ENCODE measurements around the gene RRP8.
A peak's percentile ranks its signal among the peaks of the same experiment; 100 is the strongest.

The RRP8 gene

DNA sequence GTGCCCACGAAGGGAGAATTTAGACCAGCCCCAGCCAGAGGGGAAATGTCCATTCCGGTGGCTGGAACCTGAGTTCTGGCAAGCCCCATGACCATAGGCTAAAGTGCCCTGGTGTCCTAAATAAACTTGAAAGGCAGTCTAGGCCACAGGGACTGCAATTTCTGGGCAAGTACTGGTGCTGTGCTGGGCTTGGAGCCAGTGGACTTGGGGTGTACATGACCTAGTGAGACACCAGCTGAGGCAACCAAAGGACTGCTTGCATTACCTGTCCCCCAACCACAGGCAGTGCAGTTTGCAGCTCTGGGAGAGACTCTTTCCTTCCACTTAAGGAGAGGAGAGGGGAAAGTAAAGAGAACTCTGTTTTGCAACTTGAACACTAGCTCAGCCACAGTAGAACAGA, 23.7 kb downstream of the RRP8 start:
- TF ChIP-seq, protein P1, sequence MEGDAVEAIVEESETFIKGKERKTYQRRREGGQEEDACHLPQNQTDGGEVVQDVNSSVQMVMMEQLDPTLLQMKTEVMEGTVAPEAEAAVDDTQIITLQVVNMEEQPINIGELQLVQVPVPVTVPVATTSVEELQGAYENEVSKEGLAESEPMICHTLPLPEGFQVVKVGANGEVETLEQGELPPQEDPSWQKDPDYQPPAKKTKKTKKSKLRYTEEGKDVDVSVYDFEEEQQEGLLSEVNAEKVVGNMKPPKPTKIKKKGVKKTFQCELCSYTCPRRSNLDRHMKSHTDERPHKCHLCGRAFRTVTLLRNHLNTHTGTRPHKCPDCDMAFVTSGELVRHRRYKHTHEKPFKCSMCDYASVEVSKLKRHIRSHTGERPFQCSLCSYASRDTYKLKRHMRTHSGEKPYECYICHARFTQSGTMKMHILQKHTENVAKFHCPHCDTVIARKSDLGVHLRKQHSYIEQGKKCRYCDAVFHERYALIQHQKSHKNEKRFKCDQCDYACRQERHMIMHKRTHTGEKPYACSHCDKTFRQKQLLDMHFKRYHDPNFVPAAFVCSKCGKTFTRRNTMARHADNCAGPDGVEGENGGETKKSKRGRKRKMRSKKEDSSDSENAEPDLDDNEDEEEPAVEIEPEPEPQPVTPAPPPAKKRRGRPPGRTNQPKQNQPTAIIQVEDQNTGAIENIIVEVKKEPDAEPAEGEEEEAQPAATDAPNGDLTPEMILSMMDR (conservative IDR thresholded peaks at IDR 0.05; ENCODE audit: control insufficient read depth, insufficient read depth, low read depth, low read length): no peak
- DNase-seq (ENCODE audit: low read depth): no peak
- no peak overlapping the region for H3K4me3 ChIP-seq (ENCODE audit: control insufficient read depth, low read depth, low read length)

DNA sequence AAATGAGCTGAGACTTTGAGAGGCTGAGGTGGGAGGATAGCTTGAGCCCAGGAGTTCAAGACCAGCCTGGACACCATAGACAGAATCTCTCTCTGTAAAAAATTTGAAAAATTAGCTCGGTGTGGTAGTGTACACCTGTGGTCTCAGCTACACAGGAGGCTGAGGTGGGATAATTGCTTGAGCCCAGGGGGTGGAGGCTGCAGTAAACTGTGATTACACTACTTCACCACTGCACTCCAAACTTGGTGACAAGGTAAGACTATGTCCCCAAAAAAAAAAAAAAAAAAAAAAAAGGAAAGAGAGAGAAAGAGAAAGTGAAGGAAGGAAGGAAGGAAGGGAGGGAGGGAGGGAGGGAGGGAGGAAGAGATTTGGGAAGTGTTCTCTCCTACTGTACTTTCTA, 25.3 kb downstream of the RRP8 start:
- DNase-seq (ENCODE audit: low read depth): no peak
- no peak overlapping the region for H3K4me3 ChIP-seq (ENCODE audit: control insufficient read depth, low read depth, low read length)
- TF ChIP-seq, protein P1 (conservative IDR thresholded peaks at IDR 0.05; ENCODE audit: control insufficient read depth, insufficient read depth, low read depth, low read length): no peak

DNA sequence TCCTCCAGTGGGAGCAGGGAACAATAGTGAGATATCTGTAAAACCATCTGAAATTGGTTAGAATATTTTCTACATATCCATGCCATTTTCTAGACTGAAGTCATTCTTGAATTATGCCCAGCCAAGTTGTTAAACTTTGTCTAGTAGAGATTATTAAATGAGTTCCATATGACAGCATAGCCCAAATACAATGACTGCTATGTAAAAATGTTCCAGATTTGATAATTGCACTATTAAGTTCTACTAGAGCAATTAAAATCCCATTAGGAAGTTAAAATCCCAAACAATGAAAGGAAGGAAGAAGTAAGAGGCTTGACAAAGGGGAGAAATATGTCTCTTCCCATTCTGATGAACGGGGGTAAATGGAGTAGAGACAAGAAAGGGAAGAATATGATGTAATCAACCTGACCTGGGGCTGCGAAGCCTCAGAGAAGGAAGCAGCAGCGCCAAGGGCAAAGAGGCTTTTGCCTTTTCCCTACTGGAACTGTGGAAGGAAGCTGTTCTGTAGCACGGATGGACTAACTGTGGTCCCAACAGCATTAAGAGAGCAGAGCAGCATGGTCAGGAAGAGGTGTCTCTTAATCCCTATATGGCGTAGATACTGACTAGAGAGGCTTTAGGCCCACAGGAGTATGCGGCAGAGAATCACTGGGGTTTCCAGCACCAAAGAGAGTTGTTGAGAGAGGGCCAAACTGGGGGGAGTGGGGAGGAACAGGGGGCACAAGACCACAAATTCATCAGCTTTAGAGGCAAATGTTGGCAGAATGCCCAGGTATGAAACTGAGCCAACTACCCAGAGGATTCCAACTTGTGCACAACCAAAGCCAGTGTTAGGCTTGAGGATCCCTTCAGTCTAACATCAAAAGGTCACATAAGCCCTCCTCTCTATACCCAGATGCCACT, 26.7 kb downstream of the RRP8 start:
- TF ChIP-seq, protein P1 (conservative IDR thresholded peaks at IDR 0.05; ENCODE audit: control insufficient read depth, insufficient read depth, low read depth, low read length): no peak
- no peak overlapping the region for H3K4me3 ChIP-seq (ENCODE audit: control insufficient read depth, low read depth, low read length)
- peak; percentile 68 for DNase-seq (ENCODE audit: low read depth)

DNA sequence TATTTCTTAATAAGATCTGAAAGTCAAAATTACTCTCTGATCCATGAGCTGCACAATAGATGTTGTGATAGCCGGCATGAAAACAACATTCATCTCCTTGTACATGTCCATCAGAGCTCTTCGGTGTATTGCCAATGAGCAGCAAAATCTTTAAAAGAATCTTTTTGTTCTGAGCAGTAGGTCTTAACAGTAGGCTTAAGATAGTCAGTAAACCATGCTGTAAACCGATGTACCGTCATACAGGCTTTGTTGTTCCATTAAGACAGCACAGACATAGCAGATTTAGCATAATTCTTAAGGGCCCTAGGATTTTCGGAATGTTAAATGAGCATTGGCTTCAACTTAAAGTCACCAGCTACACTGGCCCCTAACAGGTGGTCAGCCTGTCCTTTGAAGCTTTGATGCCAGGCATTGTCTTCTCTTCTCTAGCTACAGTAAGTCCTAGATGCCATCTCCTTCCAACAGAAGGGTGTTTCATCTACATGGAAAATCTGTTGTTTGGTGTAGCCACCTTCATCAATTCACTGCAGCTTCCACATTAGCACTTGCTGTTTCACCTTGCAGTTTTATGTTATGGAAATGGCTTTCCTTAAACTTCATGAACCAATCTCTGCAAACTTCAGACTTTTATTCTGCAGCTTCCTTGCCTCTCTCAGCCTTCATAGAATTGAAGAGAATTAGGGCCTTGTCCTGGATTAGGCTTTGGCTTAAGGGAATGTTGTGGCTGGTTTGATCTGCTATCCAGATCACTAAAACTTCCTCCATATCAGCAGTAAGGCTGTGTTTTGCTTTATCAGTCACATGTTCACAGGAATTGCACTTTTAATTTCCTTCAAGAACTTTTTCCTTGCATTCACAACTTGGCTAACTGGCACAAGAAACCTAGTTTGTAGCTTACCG, 28.4 kb downstream of the RRP8 start:
- DNase-seq (ENCODE audit: low read depth): no peak

DNA sequence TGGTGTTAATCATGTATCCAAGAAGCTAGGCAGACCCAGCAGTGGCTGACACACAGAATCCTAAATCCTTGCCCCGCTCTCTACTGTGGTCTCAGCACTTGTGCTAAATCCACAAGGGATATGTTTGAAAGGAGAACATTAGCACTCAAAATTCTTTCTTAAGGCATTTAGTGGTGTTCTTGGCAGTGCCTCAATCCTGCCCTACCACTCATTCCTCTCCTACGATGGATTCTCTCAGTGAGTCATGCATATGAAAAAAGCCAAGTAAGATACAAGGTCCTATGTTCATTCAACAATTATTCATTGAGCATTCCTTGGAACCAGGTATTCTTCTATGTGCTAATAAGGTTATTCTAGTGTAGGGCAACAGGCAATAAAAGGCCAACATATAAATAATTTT, 31.2 kb downstream of the RRP8 start:
- no peak overlapping the region for H3K4me3 ChIP-seq (ENCODE audit: control insufficient read depth, low read depth, low read length)
- TF ChIP-seq, protein P1 (conservative IDR thresholded peaks at IDR 0.05; ENCODE audit: control insufficient read depth, insufficient read depth, low read depth, low read length): no peak
- peak; percentile 83 for DNase-seq (ENCODE audit: low read depth)

More for the DNA sequence above, 28.4 kb downstream of the RRP8 start:
- TF ChIP-seq, protein P1 (conservative IDR thresholded peaks at IDR 0.05; ENCODE audit: control insufficient read depth, insufficient read depth, low read depth, low read length): no peak
- H3K4me3 ChIP-seq (ENCODE audit: control insufficient read depth, low read depth, low read length): no peak overlapping the region

DNA sequence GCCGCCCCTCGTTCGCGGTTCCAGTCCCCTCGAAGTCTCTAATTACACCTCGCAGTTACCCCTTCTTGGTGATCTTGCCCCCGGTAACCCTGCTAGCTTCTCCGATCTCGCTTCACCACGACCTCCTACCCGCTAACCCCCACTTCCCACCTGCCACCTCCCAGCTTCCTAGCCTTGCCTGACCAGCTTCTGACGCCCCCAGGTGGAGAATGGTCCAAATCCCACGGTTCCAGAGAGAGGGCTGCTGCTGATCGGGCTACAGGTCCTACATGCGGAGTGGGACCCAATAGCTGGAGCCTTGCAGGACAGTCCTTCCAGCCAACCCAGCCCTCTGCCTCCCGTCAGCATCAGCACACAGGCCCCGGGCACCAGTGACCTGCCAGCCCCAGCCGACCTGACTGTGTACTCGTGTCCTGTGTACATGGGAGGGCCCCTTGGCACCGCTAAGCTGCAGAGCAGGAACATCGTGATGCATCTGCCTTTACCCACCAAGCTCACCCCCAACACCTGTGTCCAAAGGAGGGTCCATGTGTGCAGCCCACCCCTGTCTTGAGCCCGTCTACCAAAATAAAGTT, 31.9 kb downstream of the RRP8 start:
- DNase-seq (ENCODE audit: low read depth): no peak
- no peak overlapping the region for H3K4me3 ChIP-seq (ENCODE audit: control insufficient read depth, low read depth, low read length)
- TF ChIP-seq, protein P1 (conservative IDR thresholded peaks at IDR 0.05; ENCODE audit: control insufficient read depth, insufficient read depth, low read depth, low read length): no peak
